Glomerular visceral epithelial cell (primary cell): ENCODE results near the gene ACSM2B.
"Not testable (repeated sequence)": the region's sequence is repeated elsewhere in the genome, so short reads cannot be mapped to it uniquely, and the experiment has no call there.

Experiments
- DNase-seq: peaks from one replicate; pipeline ENCODE4 v3.0.0-alpha.2; 2016; ENCODE audit errors: extremely low spot score

The ACSM2B gene

DNA sequence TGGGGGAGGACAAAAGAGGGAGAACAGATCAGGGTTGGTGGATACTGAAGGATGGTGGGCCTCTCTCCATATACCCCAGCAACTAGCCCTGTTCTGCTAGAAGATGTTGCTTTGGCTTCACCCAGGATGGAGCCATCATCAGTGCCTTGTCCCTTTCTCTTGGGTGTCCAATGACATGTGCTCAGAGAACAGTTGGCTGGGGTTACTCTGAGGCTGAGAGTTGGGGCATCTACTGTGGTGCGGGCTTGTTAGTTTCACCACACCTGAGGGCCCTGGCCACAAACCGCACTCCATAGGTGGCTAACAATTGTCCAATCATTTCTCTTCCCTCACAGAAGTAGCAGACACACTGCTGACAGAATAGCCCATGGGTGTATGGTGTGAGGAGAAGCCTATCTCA lies 18.9 kb upstream of the ACSM2B start:
- DNase-seq, result not testable (repeated sequence)

DNA sequence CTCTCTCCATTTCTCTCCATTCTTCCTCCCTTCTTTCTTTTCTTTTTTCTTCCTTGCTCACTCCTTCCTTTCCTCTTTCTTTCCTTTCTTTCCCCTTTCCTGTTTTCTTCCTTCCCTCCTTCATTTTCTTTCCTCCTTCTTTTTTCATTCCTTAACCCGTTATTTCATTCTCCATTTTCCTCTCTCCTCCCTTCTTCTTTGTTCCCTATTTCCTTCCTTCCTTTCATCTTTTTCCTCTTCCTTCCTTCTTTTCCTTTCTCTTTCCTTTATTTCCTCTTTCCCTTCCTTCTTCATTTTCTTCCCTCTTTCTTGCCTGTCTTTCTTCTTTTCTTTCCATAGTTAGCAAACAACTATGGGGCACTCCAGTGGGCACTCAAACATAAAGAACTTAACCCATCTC lies 16.6 kb upstream of the ACSM2B start:
- DNase-seq, result not testable (repeated sequence)

DNA sequence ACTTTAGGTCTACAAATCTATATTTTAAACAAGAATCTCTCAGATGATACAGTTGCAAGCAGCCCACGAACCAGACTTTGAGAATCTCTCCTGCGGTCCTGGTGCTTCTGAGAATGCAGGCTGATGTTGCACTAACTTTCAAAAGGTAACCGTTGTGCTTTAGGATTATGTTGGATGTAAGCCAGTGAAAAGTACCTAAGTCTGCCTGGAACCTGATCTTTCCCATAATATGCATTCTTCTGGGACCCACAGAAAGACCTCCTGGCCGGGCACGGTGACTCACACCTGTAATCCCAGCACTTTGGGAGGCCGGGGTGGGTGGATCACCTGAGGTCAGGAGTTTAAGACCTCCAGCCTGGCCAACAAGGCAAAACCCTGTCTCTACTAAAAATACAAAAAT lies 13.3 kb upstream of the ACSM2B start:
- DNase-seq, result peak; percentile 23

DNA sequence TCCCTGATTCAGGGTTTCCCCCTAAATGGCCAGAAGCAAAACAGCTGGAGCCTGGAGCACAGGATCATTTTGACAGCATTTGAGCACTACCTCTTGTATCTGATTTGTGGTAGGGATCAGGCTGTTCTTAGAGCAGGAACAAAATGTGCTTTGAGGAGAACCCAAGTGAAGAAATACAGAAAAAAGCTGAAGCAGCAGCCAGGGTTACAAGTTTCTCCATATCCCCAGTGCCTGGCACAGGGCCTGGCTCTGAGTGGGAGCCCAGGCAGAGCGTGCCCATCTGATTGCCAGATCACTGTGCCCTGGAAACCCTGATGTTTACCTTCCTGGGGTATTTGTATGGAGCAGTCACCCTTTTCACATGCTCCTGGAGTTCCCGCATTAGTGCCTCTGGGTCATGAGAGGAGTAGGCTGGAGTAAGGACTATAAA lies 11.5 kb upstream of the ACSM2B start:
- not testable (repeated sequence) for DNase-seq

DNA sequence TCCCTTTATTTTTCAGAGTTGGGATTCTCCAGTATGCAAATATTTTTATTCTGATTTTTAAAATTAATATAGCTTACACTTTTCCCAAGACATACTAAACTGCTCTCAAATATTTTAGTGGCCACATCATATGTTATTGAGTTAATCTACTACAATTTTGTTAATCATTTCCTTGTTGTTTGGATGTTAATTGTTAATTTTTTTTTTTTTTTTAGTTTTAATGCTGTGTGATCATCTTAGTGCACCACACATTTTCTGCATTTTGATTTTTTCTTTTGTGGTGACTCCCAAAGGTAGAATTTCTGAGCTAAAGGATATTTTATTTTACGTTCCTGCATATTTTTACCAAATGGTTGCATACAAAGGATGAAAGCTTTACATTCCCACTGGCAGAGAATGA lies 10.5 kb upstream of the ACSM2B start:
- DNase-seq, result not testable (repeated sequence)

DNA sequence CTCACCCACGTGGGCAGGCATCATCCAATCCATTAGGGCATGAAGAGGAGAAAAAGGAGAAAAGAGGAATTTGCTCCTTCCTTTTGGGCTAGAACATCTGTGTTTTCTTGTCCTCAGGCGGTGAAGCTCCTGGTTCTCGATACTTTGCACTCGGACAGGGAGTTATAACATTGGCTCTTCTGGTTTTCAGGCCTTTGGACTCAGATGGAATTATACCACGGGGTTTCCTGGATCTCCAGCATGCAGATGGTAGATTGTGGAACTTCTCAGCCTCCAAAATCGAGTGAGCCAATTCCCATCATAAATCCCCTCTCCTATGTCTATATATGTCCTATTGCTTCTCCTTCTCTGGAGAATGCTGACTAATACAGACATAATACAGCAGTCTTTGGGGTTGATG lies 9.9 kb upstream of the ACSM2B start:
- DNase-seq, result not testable (repeated sequence)

DNA sequence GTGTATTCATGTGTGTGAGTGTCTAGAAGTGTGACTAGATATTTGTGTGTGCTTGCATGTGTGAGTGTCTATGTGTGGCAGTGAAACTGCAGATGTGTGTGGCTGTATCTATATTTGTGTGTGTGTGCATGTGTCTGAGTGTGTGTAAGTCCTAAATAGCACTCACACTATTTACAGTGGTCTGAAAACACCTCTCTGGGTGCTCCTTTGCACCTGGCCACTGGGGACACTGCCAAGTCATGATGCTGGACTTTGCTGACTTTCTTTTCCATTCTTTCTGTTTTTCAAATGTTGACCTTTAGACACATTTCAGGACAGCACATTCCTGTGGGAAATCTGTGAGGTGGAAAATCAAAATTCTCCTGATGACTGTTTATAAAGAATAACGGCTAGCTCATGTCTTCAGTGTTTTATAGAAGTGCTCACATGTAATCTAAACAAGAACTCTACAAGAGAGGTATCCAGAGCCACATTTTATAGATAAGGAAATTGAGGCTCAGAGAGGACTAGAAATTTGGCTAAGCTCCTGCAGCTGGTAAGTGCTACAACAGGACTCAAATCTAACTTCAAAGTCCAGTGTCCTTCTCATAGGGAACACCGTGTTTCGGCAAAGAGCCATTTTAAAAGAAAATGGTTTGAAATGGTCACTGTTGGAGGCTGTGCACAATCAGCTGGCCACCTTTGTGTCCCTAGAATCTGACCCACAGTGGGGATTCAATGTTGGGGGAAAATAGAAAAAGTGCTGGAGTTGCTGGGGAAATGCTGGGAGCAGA lies 4.5 kb upstream of the ACSM2B start:
- DNase-seq, result not testable (repeated sequence)

DNA sequence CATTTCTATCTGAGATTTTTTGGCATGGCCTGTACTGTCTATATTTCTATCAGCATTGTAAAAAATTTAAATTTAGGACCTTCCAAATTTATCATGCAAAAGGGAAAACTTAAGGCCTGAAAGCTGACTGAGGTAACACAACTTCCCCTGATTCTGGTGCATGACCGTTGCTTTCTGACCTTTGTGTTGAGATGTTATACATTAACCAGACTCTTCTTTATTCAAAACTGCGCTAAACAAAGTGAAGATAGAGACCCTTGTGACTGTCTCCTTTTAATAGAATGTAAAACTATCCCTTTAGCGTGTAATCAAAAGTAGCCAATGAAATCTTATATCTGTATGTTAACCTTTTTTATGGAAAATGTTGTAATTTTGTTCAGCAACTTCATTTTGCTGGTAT lies 1.9 kb upstream of the ACSM2B start:
- not testable (repeated sequence) for DNase-seq

DNA sequence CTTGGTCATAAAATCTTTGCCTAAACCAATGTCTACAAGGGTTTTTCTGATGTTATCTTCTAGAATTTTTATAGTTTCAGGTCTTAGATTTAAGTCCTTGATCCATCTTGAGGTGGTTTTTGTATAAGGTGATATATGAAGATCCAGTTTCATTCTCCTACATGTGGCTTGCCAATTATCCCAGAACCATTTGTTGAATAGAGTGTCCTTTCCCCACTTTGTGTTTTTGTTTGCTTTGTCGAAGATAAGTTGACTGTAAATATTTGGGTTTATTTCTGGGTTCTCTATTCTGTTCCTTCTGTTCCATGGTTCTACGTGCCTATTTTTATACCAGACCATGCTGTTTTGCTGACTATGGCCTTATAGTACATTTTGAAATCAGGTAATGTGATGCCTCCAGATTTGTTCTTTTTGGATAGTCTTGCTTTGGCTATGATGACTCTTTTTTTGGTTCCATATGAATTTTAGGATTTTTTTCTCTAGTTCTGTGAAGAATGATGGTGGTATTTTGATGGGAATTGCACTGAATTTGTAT lies 7.0 kb downstream of the ACSM2B start:
- DNase-seq, result not testable (repeated sequence)

DNA sequence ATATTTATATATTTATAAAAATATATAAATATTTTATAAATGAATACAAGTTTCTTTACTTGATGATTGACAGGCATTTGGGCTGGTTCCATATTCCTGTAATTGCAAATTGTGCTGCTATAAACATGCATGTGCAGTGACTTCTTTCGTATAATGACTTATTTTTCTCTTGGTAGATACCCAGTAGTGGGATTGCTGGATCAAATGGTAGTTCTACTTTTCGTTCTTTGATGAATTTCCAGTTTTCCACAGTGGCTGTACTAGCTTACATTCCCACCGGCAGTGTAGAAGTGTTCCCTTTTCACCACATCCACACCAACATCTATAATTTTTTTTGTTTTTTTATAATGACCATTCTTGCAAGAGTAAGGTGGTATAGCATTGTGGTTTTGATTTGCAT lies 7.8 kb downstream of the ACSM2B start:
- DNase-seq, result no peak

DNA sequence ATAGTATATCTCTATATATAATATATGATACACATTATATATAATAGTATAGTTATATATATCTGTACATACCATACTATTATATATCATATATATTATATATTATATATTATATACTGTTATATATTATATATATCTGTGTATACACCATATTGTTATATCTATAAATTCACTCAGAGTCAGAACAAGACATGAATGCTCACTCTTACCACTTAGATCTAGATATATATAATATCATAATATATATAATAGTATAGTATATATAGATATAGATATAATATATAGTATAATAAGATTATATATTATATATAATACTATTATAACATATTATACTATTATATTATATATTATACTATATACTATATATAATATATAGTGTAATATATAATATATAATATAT lies 9.3 kb downstream of the ACSM2B start:
- no peak for DNase-seq

DNA sequence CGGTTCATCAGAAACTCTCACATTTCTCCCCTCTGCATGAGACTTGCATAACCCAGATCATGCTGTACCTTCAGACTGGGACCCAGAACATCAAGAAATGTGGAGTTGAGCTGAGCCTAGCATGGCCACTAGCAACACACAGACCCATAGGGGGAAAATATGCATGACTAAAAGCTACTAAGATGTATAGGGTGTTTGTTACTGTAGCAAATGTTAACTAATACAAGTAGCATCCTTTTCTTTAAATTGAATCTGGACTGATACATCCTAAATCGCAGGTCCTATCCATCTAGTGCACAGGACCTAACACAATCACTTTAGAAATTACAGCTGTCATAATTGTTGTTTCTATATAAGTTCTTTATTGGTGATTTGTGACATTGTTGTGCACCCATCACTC lies 10.8 kb downstream of the ACSM2B start:
- not testable (repeated sequence) for DNase-seq

DNA sequence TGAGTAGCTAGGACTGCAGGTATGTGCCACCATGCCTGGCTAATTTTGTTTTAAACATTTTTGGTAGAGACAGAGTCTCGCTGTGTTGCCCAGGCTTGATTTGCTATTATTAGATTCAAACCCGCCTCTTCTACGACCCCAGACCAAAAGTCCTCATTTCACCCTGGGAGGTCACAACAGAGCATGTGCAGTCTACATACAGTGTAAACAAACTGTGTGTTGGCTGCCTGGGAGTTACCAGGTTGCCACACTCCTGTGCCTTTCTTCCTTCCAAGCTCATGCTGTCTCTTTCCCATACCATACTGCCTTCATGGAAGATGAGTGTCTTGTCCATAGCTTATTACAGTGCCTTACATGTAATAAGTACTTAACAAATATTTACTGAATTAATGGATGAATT lies 11.9 kb downstream of the ACSM2B start:
- not testable (repeated sequence) for DNase-seq

DNA sequence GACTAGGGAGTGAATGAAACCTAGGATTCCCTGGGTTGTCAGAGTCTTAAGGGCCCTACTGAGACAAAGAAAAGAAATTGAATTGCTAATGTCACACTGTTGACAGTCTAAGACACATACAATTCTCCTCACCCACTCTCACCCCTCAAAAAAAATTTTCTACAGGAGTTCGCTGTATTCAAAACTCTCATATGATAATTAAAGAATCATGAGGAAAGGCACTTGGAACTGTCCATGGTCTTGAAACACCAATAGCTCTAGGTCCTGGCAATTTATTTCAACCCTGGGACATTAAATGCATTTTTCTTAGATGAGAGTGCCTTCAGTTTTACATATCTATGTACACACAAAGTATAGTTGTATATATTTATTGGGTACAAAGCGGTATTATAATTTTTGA lies 20.5 kb downstream of the ACSM2B start:
- DNase-seq, result not testable (repeated sequence)

DNA sequence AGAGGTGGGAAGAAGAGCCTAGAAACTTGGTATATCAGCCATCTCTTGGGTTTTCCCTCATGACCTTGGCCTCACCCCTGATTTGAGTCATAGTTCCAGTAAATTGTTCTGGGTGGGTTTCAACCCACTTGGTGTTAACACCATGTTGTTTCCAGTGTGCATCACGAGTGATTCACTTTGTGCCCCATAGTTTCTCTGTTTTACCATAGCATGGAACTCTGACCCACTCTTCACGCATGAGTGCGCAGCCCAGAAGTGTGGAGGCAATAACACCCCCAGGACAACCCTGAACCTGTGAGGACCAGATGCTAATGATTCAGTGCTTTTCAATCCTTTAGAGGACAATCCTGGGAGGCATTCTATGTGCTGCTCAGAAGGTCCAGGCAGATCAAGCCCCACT lies 21.5 kb downstream of the ACSM2B start:
- not testable (repeated sequence) for DNase-seq

DNA sequence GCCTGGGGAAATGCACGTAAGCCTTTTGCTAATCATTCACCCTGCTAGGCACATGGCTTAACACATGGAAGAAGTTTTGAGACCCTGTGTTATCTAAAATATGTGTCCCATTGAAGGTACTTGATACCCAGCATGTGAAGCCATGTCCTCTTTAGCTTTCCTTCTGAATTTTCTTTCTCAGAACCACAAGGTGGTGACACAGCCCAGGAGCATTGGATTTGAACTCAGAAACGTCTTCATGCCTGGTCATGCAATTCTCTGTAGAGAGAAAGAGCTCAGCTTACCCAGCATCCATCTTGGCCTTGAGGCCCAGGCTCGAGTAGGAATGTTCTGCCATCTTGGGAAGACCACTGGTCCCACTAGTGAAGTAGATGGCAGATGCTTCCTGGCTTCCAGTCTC lies 22.7 kb downstream of the ACSM2B start:
- not testable (repeated sequence) for DNase-seq

DNA sequence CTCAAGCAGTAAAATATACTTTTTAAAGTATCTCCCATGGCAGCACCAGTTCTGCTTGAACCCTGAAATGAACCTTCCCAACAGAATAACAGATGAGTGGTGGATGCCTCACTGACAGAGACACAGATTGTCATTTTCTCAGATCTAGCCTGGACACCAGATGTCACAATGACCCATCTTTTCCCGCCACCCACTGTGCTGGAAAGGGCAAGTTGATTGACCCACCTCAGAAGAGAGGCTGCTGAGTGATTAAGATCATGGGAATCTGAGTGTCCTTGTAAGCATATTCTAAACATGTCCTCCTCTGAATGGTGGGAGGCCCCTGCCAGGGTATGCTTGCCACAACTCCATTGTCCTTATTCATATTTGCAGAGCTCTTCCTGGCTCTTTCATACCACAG lies 29.2 kb downstream of the ACSM2B start:
- not testable (repeated sequence) for DNase-seq

DNA sequence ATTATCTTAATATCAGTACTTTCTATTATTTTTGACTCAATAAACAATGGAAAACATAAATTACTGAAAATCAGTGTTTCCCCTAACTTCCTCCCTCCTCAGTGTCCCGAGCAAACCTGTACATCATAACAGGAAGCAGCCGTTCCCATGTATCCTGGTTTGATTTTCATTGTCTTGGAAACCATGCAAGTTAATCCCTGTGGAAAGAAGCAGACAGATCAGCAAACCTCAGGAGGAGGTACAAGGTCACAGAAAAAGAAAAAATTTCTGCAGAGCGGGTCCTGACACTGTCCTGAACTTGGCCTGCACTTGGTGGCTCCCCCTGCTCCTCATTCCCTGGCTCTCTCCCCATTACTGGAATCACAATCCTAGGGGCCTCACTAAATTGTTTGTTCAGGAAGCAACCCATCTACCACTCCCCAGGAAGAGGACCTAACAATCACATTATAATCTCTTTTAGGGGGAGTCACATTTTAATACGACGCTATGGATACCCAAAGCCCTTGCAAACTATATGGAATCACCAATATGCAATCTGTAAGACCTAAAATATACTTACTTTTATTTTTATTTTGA lies 29.8 kb downstream of the ACSM2B start:
- DNase-seq, result not testable (repeated sequence)

DNA sequence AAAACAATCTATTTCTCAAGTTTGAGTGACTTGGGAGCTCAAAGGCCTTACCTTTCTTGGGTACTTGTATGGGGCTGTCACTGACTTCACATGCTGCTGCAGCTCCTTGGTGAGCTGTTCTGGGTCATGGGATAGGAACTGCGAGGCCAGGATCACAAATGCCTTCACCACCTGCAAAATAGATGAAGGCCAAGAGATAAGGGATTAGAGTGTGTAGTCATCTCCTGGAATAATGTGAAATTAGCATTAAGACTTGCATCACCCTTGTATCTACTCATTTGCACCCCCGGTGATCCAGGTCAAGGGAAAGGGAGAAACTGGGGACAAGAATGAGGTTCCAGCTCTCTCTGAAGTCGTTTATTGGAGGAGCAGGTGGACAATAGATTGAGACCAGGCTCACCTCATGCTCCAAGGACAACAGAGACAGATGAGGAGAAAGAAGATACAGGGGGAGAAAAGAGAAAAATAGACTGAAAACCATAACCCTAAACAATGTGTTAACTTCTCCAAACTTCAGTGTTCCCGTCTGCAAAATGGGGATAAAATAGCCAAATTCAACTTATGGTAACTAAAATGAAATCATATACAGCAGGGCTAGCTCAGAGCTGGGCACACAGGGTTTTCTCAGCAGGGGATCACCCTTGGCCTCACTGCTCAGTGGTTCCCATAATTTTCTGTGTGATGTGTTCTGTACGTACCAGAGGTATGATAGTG lies 35.4 kb downstream of the ACSM2B start:
- not testable (repeated sequence) for DNase-seq

DNA sequence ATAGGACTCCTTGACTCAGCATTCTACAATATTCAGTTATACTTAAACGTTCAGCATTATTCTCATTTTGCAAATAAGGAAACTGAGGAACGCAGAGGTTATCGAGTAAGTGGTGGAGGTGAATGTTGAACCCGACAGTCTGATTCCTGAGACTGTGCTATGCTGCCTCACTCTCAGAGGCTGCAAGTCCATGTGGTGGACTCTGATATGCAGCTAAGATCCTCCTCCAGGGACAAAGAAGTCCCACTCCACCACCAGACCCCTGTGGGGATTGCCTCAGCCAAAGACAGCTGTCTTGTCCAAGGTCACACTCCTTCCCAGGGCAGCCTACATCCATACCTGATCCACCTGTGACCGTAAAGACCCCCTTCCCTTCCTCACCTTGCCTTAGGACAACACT lies 37.5 kb downstream of the ACSM2B start:
- no peak for DNase-seq

DNA sequence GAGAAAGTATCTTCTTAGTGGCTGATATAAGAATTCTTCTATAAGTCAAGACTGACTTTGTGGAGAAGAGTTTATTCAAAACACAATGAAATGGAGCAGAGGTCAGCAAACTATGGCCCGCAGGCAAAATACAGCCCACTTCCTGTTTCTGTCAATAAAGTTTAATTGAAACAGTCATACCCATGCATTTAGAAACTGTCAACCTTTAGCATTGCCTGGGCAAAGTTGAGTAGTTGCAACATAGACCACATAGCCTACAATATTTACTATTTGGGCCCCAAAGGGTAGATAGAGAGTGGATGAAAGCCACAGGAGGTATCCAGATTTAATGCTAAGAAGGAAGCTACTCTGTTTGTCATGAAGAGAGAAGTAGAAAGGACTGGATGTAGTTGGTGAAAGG lies 38.0 kb downstream of the ACSM2B start:
- no peak for DNase-seq

DNA sequence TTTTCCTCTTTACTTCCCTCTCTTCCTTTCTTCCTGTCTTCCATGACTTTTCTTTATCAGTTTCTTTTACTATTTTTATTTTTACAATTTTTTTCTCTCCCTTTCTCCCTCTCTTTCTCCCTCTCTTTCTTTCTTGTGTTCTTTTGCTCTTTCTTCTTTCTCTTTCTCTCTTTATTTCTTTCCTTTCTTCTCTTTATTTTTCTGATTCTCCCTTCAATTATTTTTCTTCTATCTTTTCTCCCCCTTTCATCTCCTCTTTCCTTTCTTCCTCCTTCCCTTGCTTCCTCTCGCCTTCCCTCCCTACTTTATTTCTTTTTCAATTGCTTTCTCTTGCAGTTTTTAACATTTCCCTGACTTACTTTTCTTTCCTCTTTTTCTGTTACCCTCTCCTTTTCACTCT lies 39.5 kb downstream of the ACSM2B start:
- DNase-seq, result not testable (repeated sequence)
